Hematopoietic multipotent progenitor cell treated with erythropoietin and hydrocortisone succinate and interleukin-3 and kit ligand, for 17 days (in vitro differentiated cells): Measurements from ENCODE around the gene MYO15B.

ENCODE experiments used
- DNase-seq: peaks from one replicate; pipeline ENCODE4 v3.0.0-alpha.2; 2015; ENCODE audit warnings: low spot score

Gene MYO15B

DNA sequence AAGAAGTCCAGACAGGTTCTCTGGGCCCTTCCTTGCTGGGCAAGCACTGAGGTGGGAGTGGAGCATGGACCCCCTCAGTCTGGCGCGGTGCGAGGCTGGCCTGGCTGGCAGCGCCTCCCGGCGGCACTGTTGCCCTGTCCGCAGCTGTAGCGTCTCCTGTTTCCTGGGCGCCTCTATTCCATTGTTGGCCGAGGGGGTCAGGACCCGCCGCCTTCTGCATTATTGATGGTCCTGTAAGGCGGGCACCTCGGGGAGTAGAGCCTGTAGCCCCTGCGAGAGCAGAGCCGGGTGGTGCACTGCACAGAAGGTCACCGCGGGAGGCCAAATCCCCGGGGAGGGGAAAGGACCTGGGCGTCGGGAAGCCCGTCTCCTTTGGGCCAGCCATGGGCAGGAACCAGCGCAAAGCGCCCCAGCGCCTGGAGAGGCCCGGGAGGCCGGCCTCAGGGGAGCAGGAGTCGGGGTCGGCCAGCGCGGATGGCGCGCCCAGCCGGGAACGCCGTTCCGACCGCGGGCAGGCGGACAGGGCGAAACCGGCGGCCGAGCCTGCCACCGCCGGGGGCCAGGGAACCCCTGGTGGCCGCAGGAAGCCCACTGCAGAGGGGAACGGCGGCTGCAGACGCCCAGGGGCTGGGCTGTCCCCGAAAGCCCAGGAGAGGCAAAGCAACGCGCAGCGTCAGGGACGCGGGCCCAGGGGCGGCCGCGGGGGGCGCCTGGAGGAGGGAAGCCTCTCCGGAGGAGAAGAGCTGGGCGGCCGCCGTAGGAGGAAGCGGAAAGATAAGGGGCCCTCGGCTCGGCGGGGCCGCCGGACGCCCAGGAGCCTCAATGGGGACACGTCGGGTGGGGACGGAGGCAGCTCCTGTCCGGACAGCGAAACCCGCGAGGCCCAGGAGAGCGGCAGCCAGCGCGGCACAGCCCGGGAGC is at the start of gene MYO15B:
Gene MYO15B (plus strand): TSS at position 126 of the 921 bp plus-strand sequence. CDS start 258 bp downstream, at position 384.
- no peak for DNase-seq

DNA sequence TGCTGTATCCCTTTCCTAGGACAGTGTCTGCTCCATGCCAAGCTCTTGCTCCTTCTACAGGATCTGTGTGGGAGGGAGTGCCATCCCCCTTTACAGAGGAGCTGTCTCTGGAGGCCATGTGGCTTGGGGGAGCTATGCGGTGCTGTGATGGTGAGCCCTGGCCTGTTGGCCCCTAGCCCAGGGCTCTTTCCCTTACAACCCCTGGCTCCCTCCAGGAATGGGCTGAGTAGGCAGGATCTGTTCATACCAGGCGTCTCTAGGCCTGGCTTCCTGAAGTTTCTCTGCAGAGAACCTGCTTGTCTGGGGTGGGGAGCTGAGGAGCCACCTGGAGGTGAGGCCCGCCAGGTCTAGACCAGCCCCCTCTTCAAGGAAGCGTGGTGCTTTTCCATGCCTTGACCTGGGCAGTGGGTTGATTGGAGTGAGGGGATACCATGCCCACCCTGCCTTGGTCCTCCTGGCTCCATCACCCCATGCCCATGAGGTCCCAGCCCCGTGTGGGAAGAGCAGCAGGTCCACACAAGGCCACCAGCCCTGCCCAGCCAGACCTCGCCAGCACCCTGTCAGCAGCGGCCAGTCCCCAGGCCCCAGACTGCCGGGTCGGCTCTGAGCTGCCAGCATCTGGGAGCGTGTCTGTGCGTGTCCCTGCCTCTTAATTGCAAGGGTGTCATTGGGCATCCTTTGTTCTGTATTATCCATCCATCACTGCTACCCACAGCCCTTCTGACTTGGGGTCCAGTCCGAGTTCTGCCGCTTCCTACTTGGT is 47.5 kb upstream of the MYO15B start:
- DNase-seq = no peak

DNA sequence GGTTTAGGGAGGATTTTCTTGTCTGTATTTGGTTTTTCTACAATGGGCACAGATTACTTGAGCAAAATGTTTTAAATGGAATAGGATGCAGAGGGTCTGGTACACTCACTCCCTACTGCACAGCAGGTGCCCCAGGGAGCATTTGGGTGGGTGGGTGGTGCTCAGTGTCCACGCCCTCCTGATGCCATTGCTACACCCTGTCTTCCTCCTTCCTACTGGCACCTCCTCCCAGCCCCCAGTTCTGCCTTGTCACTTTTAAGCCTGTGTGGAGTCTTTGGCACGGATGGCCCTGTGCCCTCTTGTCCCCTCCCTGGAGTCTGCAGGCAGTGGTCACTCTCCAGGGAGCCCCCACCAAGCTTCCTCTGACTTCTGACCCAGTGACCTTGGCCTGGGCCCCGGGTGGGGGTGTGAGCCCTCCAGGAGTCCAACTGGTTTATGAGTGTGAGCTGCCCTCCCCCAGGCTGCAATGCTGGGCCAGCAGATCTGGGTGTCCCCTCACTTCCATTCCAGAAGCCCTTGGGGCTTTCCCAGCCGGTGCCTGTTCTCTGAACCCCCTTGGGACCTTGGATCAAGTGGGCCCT is 46.6 kb upstream of the MYO15B start:
- DNase-seq = no peak

DNA sequence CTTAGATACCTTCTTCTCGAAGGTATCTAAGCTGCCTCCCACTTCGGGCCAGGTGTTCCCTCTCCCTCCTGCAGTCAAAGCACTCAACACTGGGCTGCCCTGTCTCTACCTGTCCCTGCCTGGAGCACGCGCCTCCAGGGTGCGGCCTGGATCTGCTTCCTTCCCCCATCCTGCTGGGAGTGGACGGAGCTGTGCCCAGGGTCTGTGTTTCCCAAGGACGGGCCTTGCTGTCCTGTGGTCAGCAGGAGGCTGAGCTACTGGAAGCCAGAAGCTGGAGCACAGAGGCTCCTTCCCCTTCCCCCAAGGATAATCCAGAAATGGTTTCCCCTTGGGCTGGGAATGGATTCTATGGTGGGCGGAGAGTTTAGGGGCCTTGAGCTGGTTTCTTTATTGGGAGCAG is 45.4 kb upstream of the MYO15B start:
- DNase-seq = no peak

DNA sequence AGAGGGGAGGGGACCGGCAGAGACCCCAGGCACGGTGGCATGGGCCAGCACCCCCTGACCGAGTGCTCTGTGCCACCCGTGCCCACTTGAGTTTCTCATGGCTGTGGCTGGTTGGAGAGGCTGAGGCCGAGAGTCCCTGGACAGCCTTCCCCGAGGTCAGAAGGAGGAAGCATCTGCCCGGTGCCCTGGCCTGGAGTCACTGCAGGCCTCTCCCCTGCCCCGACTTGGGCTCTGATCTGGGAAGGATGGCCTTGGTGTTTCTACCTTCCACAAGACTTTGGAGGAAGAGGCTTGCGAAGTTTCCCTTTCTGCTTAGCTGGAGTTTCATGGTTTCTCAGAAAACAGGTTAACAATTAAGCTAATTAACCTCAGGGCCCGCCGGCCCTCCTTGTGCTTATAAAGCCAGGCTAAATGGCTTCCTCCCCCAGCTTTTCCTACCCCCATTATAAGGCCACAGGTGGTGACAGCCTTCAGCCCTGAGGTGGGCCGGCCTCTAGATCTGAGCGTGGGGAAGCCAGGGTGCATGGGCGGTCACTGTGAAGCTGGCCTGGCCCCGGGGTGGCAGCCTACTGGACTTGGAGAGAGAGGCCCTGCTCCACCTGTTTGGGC is 44.8 kb upstream of the MYO15B start:
- DNase-seq = no peak

DNA sequence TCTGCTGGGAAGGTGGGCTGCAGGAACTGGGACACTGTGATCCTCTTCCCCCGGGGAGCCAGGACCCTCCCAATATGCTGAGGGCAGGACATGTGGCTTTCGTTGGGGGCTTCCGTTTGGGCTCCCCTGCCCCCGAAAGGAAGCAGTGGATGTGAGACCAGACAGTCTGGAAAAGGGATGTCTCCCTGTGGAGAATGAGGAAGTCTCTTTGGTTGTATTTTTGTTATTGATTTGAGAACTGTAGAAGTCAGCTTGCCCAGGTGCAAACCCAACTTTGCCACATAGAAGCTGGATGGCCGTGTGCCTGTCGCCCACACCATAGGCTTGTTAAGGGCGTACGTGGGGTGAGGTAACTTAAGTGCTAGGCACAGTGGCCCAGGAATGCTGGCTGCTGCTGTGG is 43.4 kb upstream of the MYO15B start:
- DNase-seq = no peak

DNA sequence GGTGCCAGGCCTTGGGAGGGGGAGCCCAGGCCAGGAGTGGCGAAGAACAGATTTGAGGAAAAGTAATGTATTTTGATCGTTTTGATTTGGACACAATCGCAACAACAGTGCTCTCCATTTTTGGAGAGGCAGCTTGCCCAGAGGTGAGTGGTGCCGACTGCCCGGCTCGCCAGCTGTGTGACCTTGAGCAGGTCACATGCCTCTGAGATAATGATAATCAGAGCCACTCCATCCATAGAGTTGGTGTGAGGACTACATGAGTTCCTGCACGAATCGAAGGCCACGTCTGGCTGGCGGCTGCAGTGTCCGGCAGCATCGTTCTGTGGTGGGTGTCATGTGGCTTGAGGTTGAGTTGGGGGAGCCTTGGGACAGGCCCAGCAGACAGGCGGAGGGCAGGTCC is 41.4 kb upstream of the MYO15B start:
- DNase-seq = no peak

DNA sequence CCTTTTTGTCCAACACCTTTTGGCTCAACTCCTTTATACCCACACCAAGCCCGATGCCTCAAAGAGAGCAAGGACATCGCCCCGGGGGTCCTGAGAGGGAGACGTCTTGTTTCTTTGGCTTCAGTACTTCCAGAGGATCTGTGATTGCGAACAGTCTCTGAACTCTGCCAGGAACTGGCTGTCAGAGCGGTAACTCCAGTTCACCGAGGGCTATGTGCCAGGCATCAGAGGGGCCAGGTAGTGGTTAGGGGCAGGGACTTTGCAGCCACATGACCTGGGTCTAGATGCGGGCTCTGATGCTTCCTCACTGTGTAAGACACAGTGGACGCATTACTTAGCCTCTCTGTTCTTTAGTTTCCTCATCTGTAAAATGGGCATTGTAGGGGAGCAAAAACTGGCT is 40.5 kb upstream of the MYO15B start:
- no peak for DNase-seq

DNA sequence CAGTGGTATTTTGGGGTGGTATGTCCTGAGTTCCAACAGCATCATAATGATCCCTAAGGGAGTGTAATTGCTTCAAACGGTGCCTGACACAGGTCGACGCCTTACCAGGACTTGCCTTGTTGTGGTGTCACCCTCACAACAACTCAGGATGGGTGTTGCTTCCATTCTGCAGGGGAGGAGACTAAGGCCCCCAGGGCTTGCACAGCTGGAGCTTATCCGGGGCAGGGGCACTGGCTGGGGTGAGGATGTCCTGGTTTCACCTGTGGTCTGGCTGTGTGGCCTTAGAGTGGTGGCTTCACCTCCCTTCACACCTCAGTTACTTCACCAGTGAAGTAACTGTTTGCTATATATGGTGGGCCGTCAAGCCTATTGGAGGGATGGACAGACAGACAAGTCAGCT is 38.8 kb upstream of the MYO15B start:
- no peak for DNase-seq

DNA sequence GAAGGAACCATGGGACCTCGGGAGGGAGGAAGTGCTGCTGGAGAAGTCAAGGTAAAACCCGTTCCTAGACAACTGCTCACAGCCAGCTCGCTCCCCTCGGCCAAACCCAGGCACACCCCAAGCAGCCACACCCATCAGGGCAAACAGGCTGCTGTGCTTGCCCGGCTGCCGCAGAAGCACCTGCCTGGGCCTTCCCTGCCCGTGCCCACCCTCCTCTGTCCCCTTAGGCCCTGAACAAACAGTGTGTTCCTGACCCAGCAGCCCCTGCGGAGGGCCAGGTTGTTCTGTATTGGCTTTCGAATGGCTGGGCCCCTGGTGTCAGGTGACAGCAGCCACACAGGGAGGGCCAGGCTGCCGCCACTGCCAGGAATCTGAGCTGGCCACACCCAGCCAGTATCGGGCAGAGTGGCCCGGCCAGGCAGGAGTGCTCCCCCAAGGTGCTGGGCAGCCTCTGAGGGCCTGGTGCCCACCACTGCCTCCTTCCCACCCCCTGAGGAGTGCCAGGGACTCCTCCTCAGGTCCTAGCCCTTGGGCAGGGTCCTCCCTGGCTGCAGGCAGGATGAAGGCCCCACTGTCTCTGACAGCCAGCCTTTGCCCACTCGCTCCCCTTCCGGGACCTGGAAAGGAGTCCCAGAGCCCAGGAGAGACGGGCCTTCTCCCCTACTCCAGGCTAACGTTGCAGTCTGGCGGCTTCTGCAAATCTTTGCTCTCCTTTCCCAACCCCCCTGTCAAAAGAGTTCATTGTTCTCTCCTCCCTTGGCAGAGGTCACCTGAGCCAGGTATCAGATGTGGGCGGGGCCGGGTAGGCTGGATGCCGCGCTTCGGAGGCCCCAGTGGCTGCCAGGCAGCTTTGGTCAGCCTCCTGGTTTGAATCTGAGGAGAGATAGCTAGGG is 38.1 kb upstream of the MYO15B start:
- no peak for DNase-seq

DNA sequence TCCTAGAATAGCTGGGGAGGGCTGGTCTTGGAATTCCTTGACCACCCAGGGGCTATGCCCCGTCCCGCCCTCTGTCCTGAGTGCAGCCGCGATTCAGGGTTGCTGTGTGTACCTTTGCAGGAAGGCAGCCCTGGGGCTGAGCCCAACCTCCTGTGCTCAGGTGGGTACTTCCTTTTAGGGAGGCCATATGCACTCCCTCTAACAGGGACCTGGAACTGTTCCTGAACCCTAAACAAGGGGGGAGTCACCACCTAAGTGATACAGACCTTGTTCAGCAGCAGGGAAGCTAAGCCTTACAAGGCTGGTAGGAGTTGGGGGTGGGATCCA is 37.5 kb upstream of the MYO15B start:
- DNase-seq = no peak

DNA sequence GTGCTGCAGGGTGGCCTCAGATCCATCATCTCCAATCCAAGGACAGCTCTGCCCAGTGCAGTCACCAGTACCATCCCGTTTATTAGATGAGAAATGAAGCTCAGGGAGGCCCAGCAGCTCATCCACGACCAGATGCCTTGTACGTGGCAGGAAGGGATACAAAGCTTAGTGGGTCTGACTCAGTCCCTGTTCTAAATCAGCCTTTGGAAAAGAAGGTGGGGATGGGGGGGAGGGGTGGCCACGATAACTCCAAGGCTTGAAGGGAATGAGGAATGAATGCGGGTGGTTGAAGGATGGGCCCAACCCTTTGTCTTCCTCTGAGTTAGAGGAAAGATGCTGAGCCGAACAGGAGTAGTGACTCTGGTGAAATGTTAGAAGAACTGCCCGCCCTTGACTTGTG is 36.3 kb upstream of the MYO15B start:
- no peak for DNase-seq

DNA sequence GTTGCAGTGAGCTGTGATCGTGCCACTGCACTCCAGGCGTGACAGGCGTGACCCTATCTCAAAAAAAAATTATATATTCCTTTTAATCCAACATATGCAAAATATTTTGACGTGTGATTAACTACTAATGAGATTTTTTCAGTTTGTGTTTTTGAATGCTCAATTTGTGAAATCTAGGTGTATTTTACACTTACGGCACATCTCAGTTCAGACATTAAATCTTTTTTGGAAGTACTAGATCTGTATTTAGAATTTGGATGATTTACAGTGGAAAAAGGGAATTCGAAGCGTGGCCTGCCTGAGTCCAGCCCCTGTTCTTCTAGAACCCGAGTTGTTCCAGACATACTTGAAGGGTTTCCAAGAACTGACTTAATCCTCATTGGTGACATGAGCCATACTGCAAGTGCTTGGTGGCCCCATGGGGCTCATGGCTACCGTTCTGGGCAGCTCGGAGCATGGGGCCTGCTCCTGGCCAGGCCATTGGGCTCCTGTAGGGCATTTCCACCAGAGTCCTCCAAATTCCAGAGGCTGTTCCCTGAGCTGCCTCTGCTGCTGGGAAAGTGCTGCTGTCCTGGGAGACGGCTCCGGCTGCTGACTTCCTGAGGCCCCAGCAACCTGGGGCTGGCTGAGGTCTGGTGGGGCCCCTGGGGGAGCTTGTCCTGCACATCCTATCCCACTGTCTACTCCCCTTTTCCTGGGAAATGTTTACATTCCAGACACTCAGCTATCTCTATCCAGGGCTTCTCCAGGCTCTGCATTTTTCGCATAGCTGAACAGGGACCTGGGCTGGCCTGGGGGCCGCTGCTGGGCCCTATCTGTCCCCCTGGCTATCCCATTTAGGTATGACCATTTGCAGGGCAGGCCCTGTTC is 34.9 kb upstream of the MYO15B start:
- no peak for DNase-seq

DNA sequence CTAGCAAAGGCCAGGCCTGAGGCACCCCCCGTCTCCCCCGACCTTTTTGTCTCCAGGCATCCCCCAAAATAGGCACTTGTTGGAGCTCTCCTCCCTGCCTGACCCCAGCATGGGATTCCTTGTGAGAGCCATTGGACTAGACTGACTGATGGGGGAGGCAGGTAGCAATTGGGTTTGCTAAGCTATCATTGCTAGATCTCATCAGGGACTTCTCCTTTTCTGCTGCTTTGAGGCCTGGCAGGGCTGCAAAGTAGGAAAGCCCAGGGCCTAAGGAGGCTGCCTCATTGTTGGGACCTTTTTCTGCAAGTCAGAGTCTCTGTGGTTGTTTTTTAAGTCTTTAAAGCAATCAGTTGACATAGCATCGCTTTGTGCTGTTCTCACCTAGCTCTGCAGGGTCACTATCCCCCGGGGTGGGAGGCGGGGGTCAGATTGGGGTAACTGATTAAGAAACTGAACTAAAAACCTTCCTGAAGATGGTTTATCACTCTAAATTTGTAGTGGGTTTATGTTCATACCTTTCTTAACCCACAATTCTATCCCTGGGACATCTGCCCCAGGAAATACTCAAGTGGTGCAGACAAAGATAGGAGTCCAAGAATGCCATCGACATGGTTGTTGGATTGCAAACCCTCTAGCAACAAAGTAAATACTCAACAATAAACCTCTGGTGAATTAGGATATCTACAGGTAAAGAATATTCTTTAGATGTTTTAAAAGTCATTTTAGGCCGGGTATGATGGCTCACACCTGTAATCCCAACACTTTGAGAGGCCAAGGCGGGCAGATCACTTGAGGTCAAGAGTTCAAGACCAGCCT is 34.1 kb upstream of the MYO15B start:
- no peak for DNase-seq

DNA sequence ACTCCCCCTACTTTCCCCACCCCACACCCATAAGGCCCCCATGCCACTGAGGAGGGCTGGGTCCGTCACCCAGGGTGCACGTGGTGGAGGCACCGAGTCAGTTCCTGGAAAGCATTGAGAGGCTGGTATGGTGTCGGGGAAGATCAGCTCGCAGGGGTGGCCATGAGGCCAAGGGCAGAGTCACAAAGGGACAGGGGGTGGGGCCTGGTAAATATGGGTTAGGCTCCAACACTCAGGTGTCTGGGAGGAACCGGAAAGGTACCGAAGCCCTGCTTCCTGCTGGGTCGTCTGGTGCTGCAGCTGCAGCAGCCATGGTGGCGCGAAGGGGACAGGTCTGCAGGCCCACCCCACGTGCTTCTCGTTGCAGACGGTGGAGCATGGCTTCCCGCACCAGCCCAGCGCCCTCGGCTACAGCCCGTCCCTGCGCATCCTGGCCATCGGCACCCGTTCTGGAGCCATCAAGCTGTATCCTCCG is 31.9 kb upstream of the MYO15B start:
- DNase-seq = no peak

DNA sequence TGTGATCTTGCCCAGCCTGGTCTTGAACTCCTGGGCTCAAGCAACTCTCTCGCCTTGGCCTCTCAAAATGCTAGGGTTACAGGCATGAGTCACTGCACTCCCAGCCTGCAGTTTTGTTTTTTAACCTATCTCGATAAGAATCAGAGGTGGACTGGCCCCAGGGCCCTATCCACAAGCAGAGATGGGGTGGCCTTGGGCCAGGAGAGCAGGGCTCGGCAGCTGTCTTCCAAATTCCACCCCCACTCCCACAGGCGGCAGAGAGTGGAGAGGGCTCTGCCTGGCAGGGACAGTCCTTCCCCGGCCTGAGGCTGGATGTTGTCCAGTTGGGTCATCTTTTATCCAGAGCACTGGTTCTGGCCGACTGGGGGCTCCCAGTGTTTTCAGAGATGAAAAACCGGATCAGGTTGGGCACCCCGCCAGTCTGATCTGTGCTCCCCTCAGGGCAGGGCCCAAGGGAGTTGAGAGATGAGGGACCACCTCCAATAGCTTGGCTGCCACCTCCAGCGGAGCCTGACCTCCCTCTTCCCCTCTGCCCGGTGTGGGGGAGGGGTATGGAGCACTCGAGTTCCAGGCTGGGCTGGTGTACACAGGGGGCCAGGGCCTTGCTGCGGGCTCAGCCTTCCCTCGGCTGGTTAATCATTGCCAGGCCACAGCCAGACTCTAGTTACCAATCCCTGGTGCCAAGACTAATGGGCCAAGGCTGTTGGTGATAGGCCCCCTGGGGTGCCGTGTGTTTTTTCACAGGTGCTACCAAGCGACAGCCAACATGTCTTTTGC is 30.3 kb upstream of the MYO15B start:
- no peak for DNase-seq

DNA sequence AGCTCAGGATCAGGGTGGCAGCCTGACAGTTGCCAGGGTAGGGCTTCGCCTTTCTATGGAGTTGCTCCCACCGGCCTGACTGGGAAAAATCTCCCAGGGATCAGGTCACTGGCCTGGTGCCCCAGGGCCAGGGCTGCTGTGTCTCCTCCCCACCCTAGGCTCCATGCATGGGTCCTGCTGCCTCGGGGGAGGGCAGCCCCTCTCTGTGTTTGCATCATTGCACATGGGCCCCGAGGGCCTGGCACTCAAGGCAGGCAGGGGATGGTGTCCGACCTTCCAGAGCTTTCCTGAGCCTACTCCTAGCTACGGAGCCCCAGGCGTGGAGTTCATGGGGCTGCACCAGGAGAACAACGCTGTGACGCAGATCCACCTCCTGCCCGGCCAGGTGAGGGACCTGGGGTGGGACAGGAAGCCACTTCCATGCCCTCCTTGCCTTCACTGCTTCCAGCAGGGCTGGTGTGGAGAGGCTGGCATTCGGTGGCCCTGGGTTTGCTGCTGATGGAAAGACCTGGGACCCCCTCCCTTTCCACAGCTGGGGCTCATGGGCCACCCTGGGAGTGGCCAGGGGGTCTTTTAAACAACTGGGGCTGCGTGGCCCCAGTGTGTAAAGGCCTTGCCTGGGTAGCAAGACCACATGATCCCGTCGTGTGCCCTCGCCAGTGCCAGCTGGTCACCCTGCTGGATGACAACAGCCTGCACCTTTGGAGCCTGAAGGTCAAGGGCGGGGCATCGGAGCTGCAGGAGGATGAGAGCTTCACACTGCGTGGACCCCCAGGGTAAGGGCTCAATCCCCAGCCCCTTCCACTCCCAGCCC is 29.5 kb upstream of the MYO15B start:
- no peak for DNase-seq
